GM18868 (cell line): Measurements from ENCODE around the gene CTBP2.

ENCODE experiments used
- ATAC-seq: cut with Tn5 transposase; IDR thresholded peaks from one replicate; pipeline ENCODE4 v1.9.1; 2021; ENCODE audit warnings: mild to moderate bottlenecking, moderate library complexity; ENCODE audit not compliant: unreplicated experiment

The CTBP2 gene

GRCh38 chr10:125054669-125055268 is 105.6 kb downstream of the CTBP2 start:
- no peak for ATAC-seq

GRCh38 chr10:125054216-125054615 is 106.1 kb downstream of the CTBP2 start:
- no peak for ATAC-seq

GRCh38 chr10:125052146-125052545 is 108.2 kb downstream of the CTBP2 start:
- ATAC-seq, result no peak

- no peak for ATAC-seq
Observed at GRCh38 chr10:125050383-125050782, 110.0 kb downstream of the CTBP2 start.

GRCh38 chr10:125049216-125049881 is 111.0 kb downstream of the CTBP2 start:
- ATAC-seq, result no peak

- peak; percentile 87 for ATAC-seq
Observed at GRCh38 chr10:125048094-125048864, 112.1 kb downstream of the CTBP2 start.

- ATAC-seq, result no peak
Observed at GRCh38 chr10:125043841-125044658, 116.3 kb downstream of the CTBP2 start.

GRCh38 chr10:125041856-125042506 is 118.4 kb downstream of the CTBP2 start:
- ATAC-seq, result no peak

GRCh38 chr10:125039354-125039769 is 121.0 kb downstream of the CTBP2 start:
- ATAC-seq, result no peak

GRCh38 chr10:125038637-125039036 is 121.7 kb downstream of the CTBP2 start:
- no peak for ATAC-seq

- ATAC-seq, result no peak
Observed at GRCh38 chr10:125037145-125037877, 123.1 kb downstream of the CTBP2 start.

- no peak for ATAC-seq
Observed at GRCh38 chr10:125035588-125036295, 124.6 kb downstream of the CTBP2 start.

- no peak for ATAC-seq
Observed at GRCh38 chr10:125035136-125035535, 125.2 kb downstream of the CTBP2 start.

GRCh38 chr10:125034675-125035074 is 125.7 kb downstream of the CTBP2 start:
- ATAC-seq, result no peak

- ATAC-seq, result no peak
Observed at GRCh38 chr10:125033146-125033924, 127.0 kb downstream of the CTBP2 start.

- ATAC-seq, result no peak
Observed at GRCh38 chr10:125032474-125033020, 127.8 kb downstream of the CTBP2 start.

- no peak for ATAC-seq
Observed at GRCh38 chr10:125030567-125031197, 129.7 kb downstream of the CTBP2 start.
